Endothelial cell of umbilical vein (primary cell): ENCODE results near the gene CDK17. TPM values are rescaled to one million over a fixed set of nuclear protein-coding genes. Genes with fewer than 3 reads are reported as not detected.

Source experiments
- BruUV-seq: library from RNA; stranded (reverse); fragments of 400-500 nt; replicated peaks from 2 replicates; lab custom pipeline; 2021; lab: Mats Ljungman, UMichigan
- CTCF ChIA-PET: fragments of 300-600, 350-600 bp; sonication (Branson Sonifier 250); formaldehyde crosslinking; loops from one replicate; lab custom pipeline; 2021; ENCODE audit warnings: antibody characterized with exemption, inconsistent platforms; lab: Charles Lee
- POLR2A ChIA-PET: fragments of 300-600, 350-600 bp; sonication (Branson Sonifier 250); formaldehyde crosslinking; loops from one replicate; lab custom pipeline; 2021; ENCODE audit warnings: antibody characterized with exemption, inconsistent platforms; lab: Charles Lee
- DNase-seq: peaks from one replicate; pipeline ENCODE4 v3.0.0-alpha.2; 2011; ENCODE audit warnings: low read depth, low spot score
- FAIRE-seq: peaks from 2 replicates; lab custom pipeline; 2011; peaks lifted over from hg19 to GRCh38; lab: Jason Lieb, UNC
- H2AFZ ChIP-seq: 2 replicates; pipeline ENCODE4 v1.6.0; 2012; ENCODE audit warnings: low read depth, low read length, control low read depth, inconsistent platforms
- H3K27ac ChIP-seq: 2 replicates; pipeline ENCODE4 v1.5.1; 2011; ENCODE audit warnings: low read depth, mild to moderate bottlenecking, control low read depth, low read length, moderate library complexity; ENCODE audit not compliant: insufficient read depth
- H3K27me3 ChIP-seq, 2 experiments: 2 replicates each; pipeline versions ENCODE4 v1.6.0 to v1.6.1; 2011; ENCODE audit warnings: low read length in 2 of 2, mixed read lengths in 1 of 2; ENCODE audit not compliant: control insufficient read depth in 2 of 2, insufficient read depth in 2 of 2
- H3K36me3 ChIP-seq, 2 experiments: 2 replicates in 1 of 2; 3 replicates in 1 of 2; pipeline ENCODE4 v1.5.1; 2011; ENCODE audit warnings: low read length in 2 of 2, mild to moderate bottlenecking in 1 of 2, moderate library complexity in 1 of 2; ENCODE audit not compliant: control insufficient read depth in 2 of 2, insufficient read depth in 2 of 2; ENCODE audit errors: extremely low read depth in 1 of 2
- H3K4me1 ChIP-seq: 3 replicates; pipeline ENCODE4 v1.5.1; 2011; ENCODE audit warnings: mild to moderate bottlenecking, low read length; ENCODE audit not compliant: control insufficient read depth, insufficient read depth; ENCODE audit errors: extremely low read depth
- H3K4me2 ChIP-seq: 2 replicates; pipeline ENCODE4 v1.6.1; 2011; ENCODE audit warnings: low read length, control low read depth, mixed read lengths; ENCODE audit not compliant: insufficient read depth
- H3K4me3 ChIP-seq, 3 experiments: fragments of 200-600 bp in 1 of 3; sonication (generic), shearing (Covaris generic) in 1 of 3; replicated peaks in 1 of 3; 2 replicates each; pipeline ENCODE4 v1.5.1; 2011 to 2016; ENCODE audit warnings: control low read depth in 3 of 3, low read length in 3 of 3, mild to moderate bottlenecking in 2 of 3, inconsistent platforms in 1 of 3, low read depth in 1 of 3, moderate library complexity in 1 of 3; ENCODE audit not compliant: insufficient read depth in 1 of 3
- H3K79me2 ChIP-seq: 2 replicates; pipeline ENCODE4 v1.6.0; 2012; ENCODE audit warnings: low read length, inconsistent platforms; ENCODE audit not compliant: control insufficient read depth, insufficient read depth
- H3K9ac ChIP-seq: replicated peaks from 2 replicates; pipeline ENCODE3; 2011; ENCODE audit warnings: low read length, control low read depth; ENCODE audit not compliant: insufficient read depth; ENCODE audit errors: extremely low read depth
- H3K9me1 ChIP-seq: replicated peaks from 3 replicates; pipeline ENCODE4 v1.6.0; 2011; ENCODE audit warnings: mild to moderate bottlenecking, low read length; ENCODE audit not compliant: control insufficient read depth, insufficient read depth; ENCODE audit errors: extremely low read depth
- H3K9me3 ChIP-seq: replicated peaks from 2 replicates; pipeline ENCODE4 v1.5.1; 2012; ENCODE audit warnings: low read length, inconsistent platforms; ENCODE audit not compliant: control insufficient read depth, insufficient read depth
- H4K20me1 ChIP-seq: replicated peaks from 2 replicates; pipeline ENCODE3; 2011; ENCODE audit warnings: mild to moderate bottlenecking, low read length; ENCODE audit not compliant: control insufficient read depth, insufficient read depth; ENCODE audit errors: extremely low read depth
- EZH2 ChIP-seq: IDR thresholded peaks from 2 replicates; pipeline ENCODE4 v1.6.1; 2012; ENCODE audit warnings: borderline replicate concordance, low read depth, mild to moderate bottlenecking, moderate library complexity, low read length, inconsistent platforms; ENCODE audit not compliant: severe bottlenecking
- FOS ChIP-seq: IDR thresholded peaks from 2 replicates; pipeline ENCODE4 v1.6.1; 2011; ENCODE audit warnings: mild to moderate bottlenecking, low read length, moderate library complexity, borderline replicate concordance; ENCODE audit not compliant: insufficient read depth
- GATA2 ChIP-seq: IDR thresholded peaks from 2 replicates; pipeline ENCODE4 v1.7.0; 2011; ENCODE audit warnings: low read depth, mild to moderate bottlenecking, moderate library complexity, mixed read lengths, low read length; ENCODE audit not compliant: insufficient read length, insufficient read depth
- JUN ChIP-seq: IDR thresholded peaks from 2 replicates; pipeline ENCODE4 v1.6.1; 2011; ENCODE audit warnings: borderline replicate concordance, low read depth; ENCODE audit not compliant: insufficient read length, insufficient read depth
- MAX ChIP-seq: IDR thresholded peaks from 2 replicates; pipeline ENCODE4 v1.6.1; 2011; ENCODE audit not compliant: insufficient read depth, insufficient read length
- MYC ChIP-seq: IDR thresholded peaks from one replicate; pipeline ENCODE4 v1.6.1; 2011; ENCODE audit warnings: mild to moderate bottlenecking, low read depth, low read length
- POLR2A ChIP-seq: IDR thresholded peaks from 2 replicates; pipeline ENCODE4 v1.6.1; 2012; ENCODE audit warnings: low read depth, mild to moderate bottlenecking, control low read depth, low read length
- POLR2AphosphoS5 ChIP-seq: IDR thresholded peaks from 2 replicates; pipeline ENCODE4 v1.6.1; 2012; ENCODE audit warnings: low read depth, mild to moderate bottlenecking, control low read depth, low read length, moderate library complexity; ENCODE audit not compliant: insufficient read depth
- dilution Hi-C: fragments of 300-500 bp; cut with MboI; formaldehyde crosslinking; loops from one replicate; pipeline ENCODE4 v1.15.0; 2019; ENCODE audit warnings: low sequenced_read_pairs; ENCODE audit not compliant: extremely low pct_ligation_motif_present
- intact Hi-C: fragments of 100-400 bp; cut with micrococcal nuclease; formaldehyde crosslinking; loops from one replicate; pipeline ENCODE4 v1.10.0; 2022
- polyA plus RNA-seq, 4 experiments: library from polyadenylated mRNA; depleted of rRNA in 3 of 4; stranded (reverse) in 3 of 4; unstranded in 1 of 4; fragments of >200 nt; gene quantifications; 2 replicates each; pipeline versions ENCODE4 v1.2.1 to v1.2.3, GENCODE V29; 2011 to 2012; ENCODE audit warnings: missing spikeins in 1 of 4
- total RNA-seq: library from RNA; stranded (reverse); gene quantifications from 2 replicates; pipeline ENCODE4 v1.2.3, GENCODE V29; 2021
- TF ChIP-seq, protein P1 (sequence below), 2 donors: IDR thresholded peaks; 1 replicate in 1 of 2; 2 replicates in 1 of 2; pipeline ENCODE4 v1.5.1; 2011; ENCODE audit warnings: low read length in 2 of 2, mild to moderate bottlenecking in 2 of 2, moderate library complexity in 2 of 2, control low read depth in 1 of 2, inconsistent platforms in 1 of 2, low read depth in 1 of 2; ENCODE audit not compliant: insufficient read depth in 1 of 2; ENCODE audit errors: extremely low read depth in 1 of 2

CDK17 gene
- total and polyA plus RNA-seq, 2 donors (not counting 3 experiments of a cell fraction or from before 2014, with no cell fraction given), result 61.1 to 176 TPM

DNA sequence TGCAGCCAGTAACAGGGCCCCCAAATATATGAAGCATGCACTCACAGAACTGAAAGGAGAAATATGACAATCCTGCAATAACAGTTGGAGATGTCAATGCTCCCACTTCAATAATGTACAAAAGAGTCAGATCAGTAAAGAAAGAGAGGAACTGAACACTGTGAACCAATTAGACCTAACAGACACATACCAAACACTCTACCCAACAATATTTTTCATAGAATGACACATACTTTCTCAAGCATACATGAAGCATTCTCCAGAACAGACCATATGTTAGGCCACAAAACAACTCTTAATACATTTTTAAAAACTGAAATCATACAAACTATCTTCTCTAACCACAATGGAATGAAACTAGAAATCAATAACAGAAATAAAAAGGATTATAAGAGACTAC is 125.9 kb downstream of the CDK17 start:
- Histone ChIP-seq H3K4me1 (no peaks in the 10 kb centered on the region), H3K4me2 (no peak overlapping the region)

More for the DNA sequence above, 125.9 kb downstream of the CDK17 start:
- no peak for TF ChIP-seq POLR2A
- no peak for TF ChIP-seq MYC
- no peak for TF ChIP-seq GATA2
- TF ChIP-seq MAX, result no peak
- no peak for TF ChIP-seq EZH2
- TF ChIP-seq, protein P1, sequence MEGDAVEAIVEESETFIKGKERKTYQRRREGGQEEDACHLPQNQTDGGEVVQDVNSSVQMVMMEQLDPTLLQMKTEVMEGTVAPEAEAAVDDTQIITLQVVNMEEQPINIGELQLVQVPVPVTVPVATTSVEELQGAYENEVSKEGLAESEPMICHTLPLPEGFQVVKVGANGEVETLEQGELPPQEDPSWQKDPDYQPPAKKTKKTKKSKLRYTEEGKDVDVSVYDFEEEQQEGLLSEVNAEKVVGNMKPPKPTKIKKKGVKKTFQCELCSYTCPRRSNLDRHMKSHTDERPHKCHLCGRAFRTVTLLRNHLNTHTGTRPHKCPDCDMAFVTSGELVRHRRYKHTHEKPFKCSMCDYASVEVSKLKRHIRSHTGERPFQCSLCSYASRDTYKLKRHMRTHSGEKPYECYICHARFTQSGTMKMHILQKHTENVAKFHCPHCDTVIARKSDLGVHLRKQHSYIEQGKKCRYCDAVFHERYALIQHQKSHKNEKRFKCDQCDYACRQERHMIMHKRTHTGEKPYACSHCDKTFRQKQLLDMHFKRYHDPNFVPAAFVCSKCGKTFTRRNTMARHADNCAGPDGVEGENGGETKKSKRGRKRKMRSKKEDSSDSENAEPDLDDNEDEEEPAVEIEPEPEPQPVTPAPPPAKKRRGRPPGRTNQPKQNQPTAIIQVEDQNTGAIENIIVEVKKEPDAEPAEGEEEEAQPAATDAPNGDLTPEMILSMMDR (IDR thresholded peaks at IDR 0.05; ENCODE audit: extremely low read depth in 1 of 2, insufficient read depth in 1 of 2, low read depth in 1 of 2, low read length in 2 of 2), result no peak
- TF ChIP-seq POLR2AphosphoS5, result no peak
- no peak for TF ChIP-seq JUN
- TF ChIP-seq FOS, result no peak
- BruUV-seq, result no TSS peak
- H3K9me1 ChIP-seq, result no peaks in the 10 kb centered on the region
- H3K9me3 ChIP-seq, result no peaks in the 10 kb centered on the region
- intact Hi-C loops, result no loop called here
- no peaks in the 10 kb centered on the region for H3K27me3 ChIP-seq
- H3K9ac ChIP-seq, result no peak overlapping the region
- dilution Hi-C loops, result no loop called here
- no peak for DNase-seq
- H3K4me3 ChIP-seq, result no peak overlapping the region
- H3K27ac ChIP-seq, result no peak overlapping the region
- peaks cover 7% of the 10 kb centered on the region for H4K20me1 ChIP-seq
- no peak for FAIRE-seq
- POLR2A ChIA-PET, result no interaction called here
- CTCF ChIA-PET, result interaction anchor here (3.3 kb wide), 1 partner anchor 242 kb away, joined by 12 read pairs; no protein-coding TSS in a partner anchor
- peaks cover 17 to 48% of the 10 kb centered on the region in 2 experiments for H3K36me3 ChIP-seq
- peaks cover 77% of the 10 kb centered on the region for H3K79me2 ChIP-seq
- no peak overlapping the region for H2AFZ ChIP-seq
